ENCODE data around the gene TCTN2.

TCTN2 gene

GRCh38 chr12:123645878-123646277 lies 25.0 kb upstream of the TCTN2 start:
- TF ChIP-seq GABPA (IDR thresholded peaks at IDR 0.05; ENCODE audit: low read depth) (no peak), CTCF (IDR thresholded peaks at IDR 0.05; ENCODE audit: insufficient read depth, low read length) (no peak), SPI1 (IDR thresholded peaks at IDR 0.05; ENCODE audit: borderline replicate concordance, low read depth) (no peak), REST (IDR thresholded peaks at IDR 0.05; ENCODE audit: insufficient replicate concordance, low read depth) (no peak), POLR2AphosphoS5 (IDR thresholded peaks at IDR 0.05; ENCODE audit: low read depth) (no peak)

GRCh38 chr12:123648401-123648800 lies 22.5 kb upstream of the TCTN2 start:
- H3K27ac ChIP-seq (replicated peaks) = no peak overlapping the region
- no peak overlapping the region for H3K4me3 ChIP-seq (replicated peaks; ENCODE audit: insufficient read depth, low read length)
- no peak for DNase-seq (ENCODE audit: low read depth in 1 of 2, low spot score in 1 of 2)
- H3K27me3 ChIP-seq (ENCODE audit: insufficient read depth, poor library complexity, severe bottlenecking) = no peaks in the 10 kb centered on the region
- TF ChIP-seq POLR2AphosphoS5 (IDR thresholded peaks at IDR 0.05; ENCODE audit: low read depth) = no peak
- TF ChIP-seq SPI1 (IDR thresholded peaks at IDR 0.05; ENCODE audit: borderline replicate concordance, low read depth) = no peak
- no peak for TF ChIP-seq REST (IDR thresholded peaks at IDR 0.05; ENCODE audit: insufficient replicate concordance, low read depth)
- TF ChIP-seq CTCF (IDR thresholded peaks at IDR 0.05; ENCODE audit: insufficient read depth, low read length) = no peak
- TF ChIP-seq GABPA (IDR thresholded peaks at IDR 0.05; ENCODE audit: low read depth) = no peak

More at GRCh38 chr12:123645878-123646277, 25.0 kb upstream of the TCTN2 start:
- DNase-seq (ENCODE audit: low read depth in 1 of 2, low spot score in 1 of 2) = no peak
- no peak overlapping the region for H3K4me3 ChIP-seq (replicated peaks; ENCODE audit: insufficient read depth, low read length)
- H3K27ac ChIP-seq (replicated peaks) = no peak overlapping the region
- H3K27me3 ChIP-seq (ENCODE audit: insufficient read depth, poor library complexity, severe bottlenecking) = no peaks in the 10 kb centered on the region

- Histone ChIP-seq H3K27me3 (ENCODE audit: insufficient read depth, poor library complexity, severe bottlenecking) (no peaks in the 10 kb centered on the region), H3K27ac (replicated peaks) (no peak overlapping the region), H3K4me3 (replicated peaks; ENCODE audit: insufficient read depth, low read length) (no peak overlapping the region)
- DNase-seq (ENCODE audit: low read depth in 1 of 2, low spot score in 1 of 2) = no peak
- no peak for TF ChIP-seq CTCF (IDR thresholded peaks at IDR 0.05; ENCODE audit: insufficient read depth, low read length)
- no peak for TF ChIP-seq GABPA (IDR thresholded peaks at IDR 0.05; ENCODE audit: low read depth)
- no peak for TF ChIP-seq POLR2AphosphoS5 (IDR thresholded peaks at IDR 0.05; ENCODE audit: low read depth)
Measured at GRCh38 chr12:123654129-123654701, 16.7 kb upstream of the TCTN2 start.

GRCh38 chr12:123655420-123655819 lies 15.5 kb upstream of the TCTN2 start:
- DNase-seq (ENCODE audit: low read depth in 1 of 2, low spot score in 1 of 2) = no peak

More at GRCh38 chr12:123655420-123655819, 15.5 kb upstream of the TCTN2 start:
- H3K4me3 ChIP-seq (replicated peaks; ENCODE audit: insufficient read depth, low read length) = no peak overlapping the region
- H3K27ac ChIP-seq (replicated peaks) = no peak overlapping the region
- H3K27me3 ChIP-seq (ENCODE audit: insufficient read depth, poor library complexity, severe bottlenecking) = no peaks in the 10 kb centered on the region
- TF ChIP-seq CTCF (IDR thresholded peaks at IDR 0.05; ENCODE audit: insufficient read depth, low read length) (no peak), SPI1 (IDR thresholded peaks at IDR 0.05; ENCODE audit: borderline replicate concordance, low read depth) (no peak), REST (IDR thresholded peaks at IDR 0.05; ENCODE audit: insufficient replicate concordance, low read depth) (no peak), GABPA (IDR thresholded peaks at IDR 0.05; ENCODE audit: low read depth) (no peak), POLR2AphosphoS5 (IDR thresholded peaks at IDR 0.05; ENCODE audit: low read depth) (no peak)

All from HL-60 (cell line).